Skeletal muscle satellite cell (primary cell): ENCODE data around the gene SH2B2.

Experiments
- H3K27me3 ChIP-seq: 2 replicates; pipeline ENCODE4 v1.7.0; 2013; ENCODE audit warnings: low read length; ENCODE audit not compliant: control insufficient read depth, insufficient read depth
- H3K36me3 ChIP-seq: 2 replicates; pipeline ENCODE4 v1.7.0; 2013; ENCODE audit warnings: mild to moderate bottlenecking, control low read depth, low read length; ENCODE audit not compliant: insufficient read depth
- H3K4me1 ChIP-seq: 2 replicates; pipeline ENCODE4 v1.7.0; 2013; ENCODE audit warnings: low read length; ENCODE audit not compliant: control insufficient read depth, insufficient read depth
- H3K4me2 ChIP-seq: 2 replicates; pipeline ENCODE4 v1.7.0; 2013; ENCODE audit warnings: mild to moderate bottlenecking, low read length
- H3K4me3 ChIP-seq: 2 replicates; pipeline ENCODE4 v1.7.0; 2013; ENCODE audit warnings: low read length
- H3K9ac ChIP-seq: 2 replicates; pipeline ENCODE4 v1.7.0; 2013; ENCODE audit warnings: mild to moderate bottlenecking, low read depth, low read length, moderate library complexity
- H3K9me3 ChIP-seq: replicated peaks from 2 replicates; pipeline ENCODE4 v1.7.0; 2013; ENCODE audit warnings: mild to moderate bottlenecking, control low read depth, low read length

Gene SH2B2

DNA sequence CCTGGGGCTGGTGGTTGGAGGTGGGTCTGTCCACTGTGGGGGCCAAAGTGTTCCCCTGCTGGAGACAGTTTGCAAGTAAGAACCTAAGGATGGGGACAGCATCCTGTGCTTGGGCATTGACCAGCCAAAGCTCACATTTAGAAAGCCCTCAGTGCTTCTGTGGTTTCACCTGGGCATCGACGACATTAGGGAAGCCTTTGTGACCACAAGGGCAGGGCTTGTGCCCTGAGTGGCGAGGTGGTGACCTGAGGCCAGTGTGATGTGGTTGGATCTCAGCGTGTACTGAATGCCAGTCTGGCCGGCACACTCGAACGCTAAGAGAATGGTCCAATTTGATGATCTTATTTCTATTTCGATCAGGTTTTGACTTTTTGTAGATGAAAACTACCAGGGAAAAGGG, 32.1 kb upstream of the SH2B2 start:
- Histone ChIP-seq H3K4me3 (no peak overlapping the region), H3K9me3 (no peaks in the 10 kb centered on the region), H3K9ac (no peak overlapping the region), H3K36me3 (no peaks in the 10 kb centered on the region), H3K27me3 (no peaks in the 10 kb centered on the region), H3K4me2 (no peak overlapping the region), H3K4me1 (peaks cover 16% of the 10 kb centered on the region)

DNA sequence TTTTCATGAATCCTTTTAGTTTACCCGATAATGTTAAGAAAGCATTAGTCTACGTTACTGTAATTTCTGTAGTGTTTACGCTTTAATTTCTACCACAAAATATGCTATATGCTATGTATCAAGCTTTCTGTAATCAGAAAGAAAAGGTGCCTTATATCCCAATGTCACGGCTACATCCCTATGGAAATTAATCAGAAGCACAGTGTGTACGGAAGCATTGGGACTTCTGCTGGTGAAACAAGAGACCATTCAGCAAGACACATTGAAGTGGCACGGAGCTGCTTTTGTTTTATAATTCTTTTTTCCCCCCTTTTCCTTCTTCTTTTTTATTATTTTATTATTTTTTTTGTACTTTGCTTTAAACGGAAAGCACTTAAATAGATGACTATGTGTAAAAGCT, 31.2 kb upstream of the SH2B2 start:
- Histone ChIP-seq H3K4me1 (peaks cover 16% of the 10 kb centered on the region), H3K27me3 (no peaks in the 10 kb centered on the region), H3K4me3 (no peak overlapping the region), H3K9me3 (no peaks in the 10 kb centered on the region), H3K4me2 (no peak overlapping the region), H3K9ac (no peak overlapping the region), H3K36me3 (no peaks in the 10 kb centered on the region)

DNA sequence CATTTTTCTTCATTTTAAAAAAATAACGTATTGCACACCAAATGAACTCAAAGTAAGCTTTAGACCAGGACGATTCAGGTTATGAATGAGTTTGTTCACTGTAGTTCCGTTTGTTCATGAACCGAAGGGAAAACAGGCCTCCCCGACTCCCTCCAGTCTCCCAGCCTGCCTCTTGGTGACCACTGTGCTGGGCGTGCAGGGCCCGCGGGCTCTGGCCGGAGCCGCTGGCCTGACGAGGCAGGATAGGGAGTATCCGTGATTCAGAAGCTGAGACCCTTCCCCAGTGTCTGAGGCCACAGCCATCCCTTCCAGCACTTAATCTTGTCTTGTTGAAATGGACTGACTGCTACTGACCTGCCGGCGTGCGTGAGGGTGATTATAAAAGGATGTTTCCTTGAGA, 30.8 kb upstream of the SH2B2 start:
- no peaks in the 10 kb centered on the region for H3K9me3 ChIP-seq
- H3K9ac ChIP-seq, result no peak overlapping the region
- H3K4me1 ChIP-seq, result peaks cover 16% of the 10 kb centered on the region
- H3K36me3 ChIP-seq, result no peaks in the 10 kb centered on the region
- H3K4me3 ChIP-seq, result no peak overlapping the region
- H3K4me2 ChIP-seq, result no peak overlapping the region
- no peaks in the 10 kb centered on the region for H3K27me3 ChIP-seq

DNA sequence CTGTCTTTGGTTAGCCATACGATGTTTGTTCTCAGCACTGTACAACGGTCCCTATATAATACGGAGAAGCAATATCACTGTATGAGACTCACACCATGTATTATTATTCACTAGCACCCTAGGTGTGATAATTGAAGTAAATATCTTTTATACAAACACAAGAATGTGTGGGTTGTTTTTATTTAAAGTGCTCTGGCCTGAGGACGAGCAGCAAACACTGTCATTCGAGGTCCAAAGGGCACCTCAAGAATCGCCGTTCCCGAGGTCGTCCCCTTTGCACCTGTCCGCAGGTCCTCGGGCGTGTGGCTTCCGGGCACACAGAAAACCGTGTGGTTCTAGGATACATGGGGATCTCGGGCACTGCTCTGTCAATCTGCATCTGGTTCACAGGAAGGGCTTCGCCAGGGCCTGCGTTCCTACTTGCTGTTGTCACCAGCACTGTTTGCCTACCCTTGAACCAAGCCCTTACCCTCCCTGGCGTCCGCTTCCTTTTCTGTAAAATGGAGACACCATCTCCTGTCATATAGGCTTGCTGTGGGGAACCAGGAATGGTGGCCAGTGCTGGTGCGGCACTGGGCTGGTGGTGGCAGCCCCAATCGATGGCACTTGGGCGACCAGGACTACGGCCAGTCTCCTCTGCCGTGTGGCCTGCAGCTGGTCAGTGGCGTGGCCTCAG, 28.5 kb upstream of the SH2B2 start:
- Histone ChIP-seq H3K36me3 (no peaks in the 10 kb centered on the region), H3K4me3 (no peak overlapping the region), H3K9ac (no peak overlapping the region), H3K27me3 (no peaks in the 10 kb centered on the region), H3K9me3 (no peaks in the 10 kb centered on the region), H3K4me2 (no peak overlapping the region), H3K4me1 (peaks cover 10% of the 10 kb centered on the region)

DNA sequence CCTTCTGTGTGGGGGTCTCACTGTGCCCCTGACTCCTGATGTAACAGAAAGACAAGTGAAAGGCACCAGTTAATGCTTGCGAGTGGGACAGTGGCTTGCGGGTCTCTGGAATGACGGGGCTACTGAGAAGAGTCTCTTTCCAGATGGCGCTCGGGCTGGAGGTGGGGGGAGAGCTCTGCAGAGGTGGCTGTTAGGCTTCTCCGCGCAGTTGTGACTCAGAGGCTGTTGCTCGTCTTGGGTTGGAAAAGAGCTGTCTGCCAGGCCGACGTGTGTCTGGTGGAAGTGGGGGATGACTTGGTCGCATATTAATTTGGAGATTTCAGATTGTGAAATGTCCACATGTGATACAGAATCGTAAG, 27.9 kb upstream of the SH2B2 start:
- no peaks in the 10 kb centered on the region for H3K27me3 ChIP-seq
- no peak overlapping the region for H3K4me3 ChIP-seq
- H3K36me3 ChIP-seq, result no peaks in the 10 kb centered on the region
- H3K9me3 ChIP-seq, result no peaks in the 10 kb centered on the region
- no peak overlapping the region for H3K4me2 ChIP-seq
- H3K9ac ChIP-seq, result no peak overlapping the region
- H3K4me1 ChIP-seq, result peaks cover 4% of the 10 kb centered on the region

DNA sequence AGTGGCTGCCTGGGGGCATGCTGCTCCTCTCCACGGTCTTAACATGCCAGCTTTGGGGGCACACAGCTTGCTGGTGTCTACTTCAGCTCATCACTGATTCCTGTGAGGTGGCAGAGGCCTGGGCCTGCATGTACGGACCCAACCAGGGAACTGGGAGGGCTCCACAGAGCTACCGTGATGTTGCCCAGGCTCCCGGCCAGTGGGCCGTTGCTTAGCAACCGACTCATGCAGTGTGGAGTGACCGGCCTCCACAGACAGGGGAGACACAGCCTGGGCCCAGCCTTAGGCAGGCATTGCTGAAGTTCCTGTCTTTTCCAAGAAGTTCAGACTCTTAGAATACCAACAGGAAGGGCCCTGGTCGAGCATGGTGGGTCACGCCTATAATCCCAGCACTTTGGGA, 25.8 kb upstream of the SH2B2 start:
- no peak overlapping the region for H3K4me3 ChIP-seq
- no peaks in the 10 kb centered on the region for H3K27me3 ChIP-seq
- H3K4me1 ChIP-seq, result peaks cover 5% of the 10 kb centered on the region
- H3K9me3 ChIP-seq, result no peaks in the 10 kb centered on the region
- no peaks in the 10 kb centered on the region for H3K36me3 ChIP-seq
- no peak overlapping the region for H3K9ac ChIP-seq
- H3K4me2 ChIP-seq, result no peak overlapping the region

DNA sequence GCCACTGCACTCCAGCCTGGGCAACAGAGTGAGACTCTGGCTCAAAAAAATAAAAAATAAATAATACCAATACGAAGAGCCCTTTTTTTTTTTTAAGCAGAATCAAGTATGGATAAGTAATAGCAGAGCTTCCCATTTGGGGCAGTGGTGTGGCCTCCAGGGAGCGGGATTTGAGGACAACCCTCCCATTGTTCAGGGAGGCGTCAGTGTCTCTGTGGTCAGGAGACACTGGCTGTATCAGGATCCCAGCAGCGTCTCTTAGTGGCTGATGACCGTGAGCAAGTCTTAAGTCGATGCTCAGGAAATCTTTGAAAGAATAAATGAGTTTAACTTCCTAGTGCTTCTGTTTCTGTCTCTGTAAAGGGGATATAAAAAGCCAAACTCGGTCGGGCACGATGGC, 25.2 kb upstream of the SH2B2 start:
- H3K4me1 ChIP-seq, result peaks cover 5% of the 10 kb centered on the region
- H3K4me2 ChIP-seq, result no peak overlapping the region
- no peak overlapping the region for H3K9ac ChIP-seq
- no peak overlapping the region for H3K4me3 ChIP-seq
- no peaks in the 10 kb centered on the region for H3K9me3 ChIP-seq
- H3K36me3 ChIP-seq, result no peaks in the 10 kb centered on the region
- H3K27me3 ChIP-seq, result no peaks in the 10 kb centered on the region

DNA sequence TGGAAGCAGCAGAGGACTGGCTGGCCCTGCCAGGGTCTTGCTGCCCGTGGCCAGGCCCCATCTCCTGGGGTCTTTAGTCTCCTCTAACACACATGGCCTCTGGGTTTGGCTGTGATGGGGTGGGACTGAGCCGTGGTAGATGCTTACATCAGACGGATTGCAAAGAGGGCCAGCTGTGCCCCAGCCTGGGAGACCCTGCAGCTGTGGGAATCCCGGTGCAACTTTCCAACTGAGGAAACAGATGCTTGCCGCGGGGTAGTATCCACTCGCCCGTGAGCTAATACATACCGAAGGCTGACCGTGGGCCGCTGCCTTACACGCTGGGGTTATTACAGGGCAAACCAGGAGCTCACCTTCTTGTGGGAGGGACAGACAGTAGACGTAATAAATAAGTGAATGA, 24.1 kb upstream of the SH2B2 start:
- Histone ChIP-seq H3K27me3 (no peaks in the 10 kb centered on the region), H3K9me3 (no peaks in the 10 kb centered on the region), H3K4me2 (no peak overlapping the region), H3K36me3 (no peaks in the 10 kb centered on the region), H3K4me3 (no peak overlapping the region), H3K9ac (no peak overlapping the region), H3K4me1 (peaks cover 5% of the 10 kb centered on the region)

DNA sequence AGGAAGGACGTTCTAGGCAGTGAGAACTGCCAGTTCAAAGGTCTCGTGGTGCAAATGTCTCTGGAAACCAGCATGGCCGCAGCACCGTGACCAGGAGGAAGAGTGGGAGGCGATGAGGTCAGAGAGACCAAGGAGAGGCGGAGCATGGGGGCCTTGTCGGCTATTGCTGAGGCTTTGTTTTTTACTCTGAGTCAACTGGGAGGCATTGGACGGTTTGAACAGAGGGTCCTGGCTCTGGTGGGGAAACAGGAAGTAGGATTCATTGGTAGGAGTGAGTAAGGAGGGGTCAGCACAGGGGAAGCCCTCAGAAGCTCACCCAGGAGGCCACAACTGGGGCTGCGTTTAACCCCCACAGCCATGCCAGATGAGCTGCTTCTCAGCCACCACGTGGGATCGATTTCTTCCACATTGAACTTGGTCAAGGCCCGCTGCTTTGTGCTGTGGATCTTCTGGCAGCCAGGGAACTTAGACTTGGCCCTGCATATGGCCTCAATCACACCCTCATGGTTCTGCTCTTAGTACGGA, 22.2 kb upstream of the SH2B2 start:
- H3K4me2 ChIP-seq, result no peak overlapping the region
- no peaks in the 10 kb centered on the region for H3K36me3 ChIP-seq
- no peaks in the 10 kb centered on the region for H3K27me3 ChIP-seq
- no peak overlapping the region for H3K9ac ChIP-seq
- H3K4me1 ChIP-seq, result peaks cover 5% of the 10 kb centered on the region
- H3K4me3 ChIP-seq, result no peak overlapping the region
- H3K9me3 ChIP-seq, result no peaks in the 10 kb centered on the region

DNA sequence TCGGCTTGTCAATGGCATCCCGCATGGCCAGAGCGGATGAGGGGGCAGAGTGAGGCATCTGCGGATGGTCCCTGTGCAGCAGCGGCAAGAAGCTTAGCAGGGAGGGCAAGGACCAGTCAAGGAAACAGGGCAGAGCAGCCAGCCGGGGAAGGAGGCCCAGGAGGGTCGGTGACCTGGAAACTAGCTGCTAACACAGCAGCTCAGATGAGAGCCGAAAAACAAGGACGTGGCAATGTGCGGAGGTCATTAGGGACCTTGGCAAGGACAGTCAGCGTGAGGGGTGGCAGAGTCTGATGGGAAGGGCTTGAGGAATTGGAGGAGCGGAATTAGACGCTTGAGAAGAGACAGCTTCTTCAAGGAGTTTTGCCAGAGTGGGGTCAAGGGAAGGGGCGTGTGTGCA, 20.1 kb upstream of the SH2B2 start:
- Histone ChIP-seq H3K4me2 (no peak overlapping the region), H3K9me3 (no peaks in the 10 kb centered on the region), H3K9ac (no peak overlapping the region), H3K4me3 (no peak overlapping the region), H3K4me1 (peaks cover 8% of the 10 kb centered on the region), H3K36me3 (no peaks in the 10 kb centered on the region), H3K27me3 (no peaks in the 10 kb centered on the region)

DNA sequence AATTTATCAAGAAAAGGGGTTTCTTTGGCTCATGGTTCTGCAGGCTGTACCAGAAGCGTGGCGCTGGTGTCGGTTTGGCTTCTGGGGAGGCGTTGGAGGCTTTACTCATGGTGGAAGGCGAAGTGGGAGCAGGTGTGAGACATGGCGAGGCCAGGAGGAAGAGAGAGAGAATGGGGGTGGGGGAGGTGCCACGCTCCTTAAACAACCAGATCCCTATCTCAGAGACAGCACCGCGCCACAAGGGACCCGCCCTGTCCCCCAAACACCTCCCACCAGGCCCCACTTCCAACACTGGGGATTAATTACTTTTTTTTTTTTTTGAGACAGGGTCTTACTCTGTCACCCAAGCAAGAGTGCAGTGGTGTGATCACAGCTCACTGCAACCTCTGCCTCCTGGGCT, 18.0 kb upstream of the SH2B2 start:
- H3K36me3 ChIP-seq, result no peaks in the 10 kb centered on the region
- no peaks in the 10 kb centered on the region for H3K27me3 ChIP-seq
- no peaks in the 10 kb centered on the region for H3K9me3 ChIP-seq
- no peak overlapping the region for H3K9ac ChIP-seq
- H3K4me2 ChIP-seq, result no peak overlapping the region
- H3K4me1 ChIP-seq, result peaks cover 19% of the 10 kb centered on the region
- no peak overlapping the region for H3K4me3 ChIP-seq

DNA sequence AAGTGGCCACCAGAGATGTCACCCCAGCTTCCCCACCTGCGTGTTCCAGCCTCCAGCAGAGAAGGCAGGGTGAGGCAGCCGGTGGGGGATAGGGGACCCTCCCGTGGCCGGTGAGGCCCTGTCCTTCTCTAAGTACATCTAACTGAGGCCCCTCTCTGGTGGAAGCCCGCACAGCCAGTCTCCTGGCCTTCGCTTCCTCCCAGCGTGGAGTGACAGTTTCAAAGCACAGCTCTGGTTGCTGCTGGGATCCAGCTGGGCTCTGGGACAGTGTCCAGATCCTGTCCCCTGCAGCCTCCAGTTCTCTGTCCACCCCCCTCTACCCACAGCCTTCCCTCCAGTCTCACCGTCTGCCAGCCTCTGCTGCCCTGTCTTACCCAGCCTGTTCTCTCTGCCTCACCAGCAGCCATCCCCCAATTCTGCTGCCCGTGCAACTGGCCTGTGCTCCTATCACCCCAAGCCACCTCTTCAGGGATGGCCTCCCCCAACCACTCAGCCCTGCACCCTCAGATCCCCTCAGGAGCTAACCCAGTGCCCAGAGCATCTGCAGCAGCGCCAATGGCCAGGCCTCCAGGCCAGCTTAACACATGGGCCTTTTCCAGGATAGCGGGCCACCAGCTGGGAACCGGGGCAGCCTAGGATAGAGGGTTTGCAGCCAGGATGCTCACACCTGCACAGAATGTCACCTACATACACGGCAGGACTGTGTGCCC, 16.3 kb upstream of the SH2B2 start:
- Histone ChIP-seq H3K4me1 (peaks cover 20% of the 10 kb centered on the region), H3K4me2 (no peak overlapping the region)

More for the DNA sequence above, 16.3 kb upstream of the SH2B2 start:
- Histone ChIP-seq H3K4me3 (no peak overlapping the region), H3K9me3 (no peaks in the 10 kb centered on the region), H3K9ac (no peak overlapping the region), H3K36me3 (no peaks in the 10 kb centered on the region), H3K27me3 (no peaks in the 10 kb centered on the region)
